ENCODE data around the gene CCNY. TPM values are rescaled to one million over a fixed set of nuclear protein-coding genes. Genes with fewer than 3 reads are reported as not detected.
A peak's percentile ranks its signal among the peaks of the same experiment; 100 is the strongest.

CCNY gene
- polyA plus RNA-seq, 1 experiment = 39.0 TPM

DNA sequence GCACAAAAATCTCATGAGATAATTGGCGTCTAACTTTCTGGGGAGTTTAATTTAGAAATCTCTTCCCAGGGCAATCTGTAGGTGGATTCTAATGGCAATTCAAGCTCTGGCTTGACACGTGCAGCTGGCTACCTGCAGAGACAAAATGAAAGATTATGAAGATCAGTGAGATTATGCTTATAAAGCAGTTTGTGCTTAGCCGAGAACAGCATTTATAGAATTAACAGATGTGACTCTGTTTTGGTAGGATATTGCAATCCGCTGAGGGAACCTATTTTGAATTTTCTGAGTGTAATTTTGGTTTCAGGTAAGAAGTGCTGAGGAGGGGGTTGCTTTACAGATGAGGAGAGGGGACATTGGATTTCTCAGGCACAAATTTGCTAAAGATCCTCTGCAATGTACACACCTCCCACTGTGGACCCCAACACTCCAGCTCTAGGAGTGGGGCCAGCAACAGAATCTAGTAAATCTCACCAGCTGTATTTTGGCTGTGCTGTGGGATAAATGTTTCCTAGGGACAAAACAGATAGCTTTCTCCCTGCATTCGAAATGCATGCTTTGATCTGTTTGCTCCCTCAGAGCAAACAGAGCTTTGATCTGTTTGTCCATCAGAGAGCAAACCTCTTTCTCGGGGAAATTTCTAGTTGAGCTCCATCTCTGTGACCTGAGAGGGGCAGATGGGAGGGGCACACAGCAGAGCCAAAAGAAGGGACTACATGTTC lies 276.2 kb downstream of the CCNY start:
- TF ChIP-seq, protein P1, sequence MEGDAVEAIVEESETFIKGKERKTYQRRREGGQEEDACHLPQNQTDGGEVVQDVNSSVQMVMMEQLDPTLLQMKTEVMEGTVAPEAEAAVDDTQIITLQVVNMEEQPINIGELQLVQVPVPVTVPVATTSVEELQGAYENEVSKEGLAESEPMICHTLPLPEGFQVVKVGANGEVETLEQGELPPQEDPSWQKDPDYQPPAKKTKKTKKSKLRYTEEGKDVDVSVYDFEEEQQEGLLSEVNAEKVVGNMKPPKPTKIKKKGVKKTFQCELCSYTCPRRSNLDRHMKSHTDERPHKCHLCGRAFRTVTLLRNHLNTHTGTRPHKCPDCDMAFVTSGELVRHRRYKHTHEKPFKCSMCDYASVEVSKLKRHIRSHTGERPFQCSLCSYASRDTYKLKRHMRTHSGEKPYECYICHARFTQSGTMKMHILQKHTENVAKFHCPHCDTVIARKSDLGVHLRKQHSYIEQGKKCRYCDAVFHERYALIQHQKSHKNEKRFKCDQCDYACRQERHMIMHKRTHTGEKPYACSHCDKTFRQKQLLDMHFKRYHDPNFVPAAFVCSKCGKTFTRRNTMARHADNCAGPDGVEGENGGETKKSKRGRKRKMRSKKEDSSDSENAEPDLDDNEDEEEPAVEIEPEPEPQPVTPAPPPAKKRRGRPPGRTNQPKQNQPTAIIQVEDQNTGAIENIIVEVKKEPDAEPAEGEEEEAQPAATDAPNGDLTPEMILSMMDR (IDR thresholded peaks at IDR 0.05; ENCODE audit: insufficient read depth, low read depth, low read length) = no peak
- ChIA-PET POLR2A (no interaction called here), CTCF (interaction anchor here (0.6 to 2.4 kb wide), 7 partner anchors 10 to 558 kb away, joined by 3 to 9 read pairs (median 4); no protein-coding TSS in a partner anchor)
- DNase-seq (ENCODE audit: low read depth) = no peak
- no peak overlapping the region for H3K4me3 ChIP-seq (ENCODE audit: low read depth, low read length)
- no peaks in the 10 kb centered on the region for H3K36me3 ChIP-seq (ENCODE audit: control insufficient read depth, insufficient read depth, low read length)
- H3K27me3 ChIP-seq (ENCODE audit: control insufficient read depth, insufficient read depth, low read length) = peaks cover 13% of the 10 kb centered on the region

DNA sequence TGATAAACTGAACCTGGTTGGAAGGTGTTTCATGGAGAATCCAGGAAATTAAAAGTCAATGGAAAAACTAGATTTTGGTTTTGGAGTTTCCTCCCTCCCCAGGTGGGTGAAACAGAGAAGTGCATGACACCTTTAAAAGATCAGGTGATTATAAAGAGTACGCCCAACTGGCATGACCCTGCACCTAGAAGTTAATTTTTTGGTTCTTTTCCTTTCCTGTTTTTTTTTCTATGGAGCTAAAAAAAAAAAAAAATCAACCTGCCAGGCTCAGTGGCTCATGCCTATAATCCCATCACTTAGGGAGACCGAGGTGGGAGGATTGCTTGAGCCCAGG lies 276.8 kb downstream of the CCNY start:
- CTCF ChIA-PET = interaction anchor here (0.6 to 2.4 kb wide), 6 partner anchors 11 to 1268 kb away, joined by 3 to 9 read pairs (median 4); no protein-coding TSS in a partner anchor
- POLR2A ChIA-PET = no interaction called here
- TF ChIP-seq, protein P1 (IDR thresholded peaks at IDR 0.05; ENCODE audit: insufficient read depth, low read depth, low read length) = no peak
- Histone ChIP-seq H3K4me3 (ENCODE audit: low read depth, low read length) (no peak overlapping the region), H3K36me3 (ENCODE audit: control insufficient read depth, insufficient read depth, low read length) (no peaks in the 10 kb centered on the region), H3K27me3 (ENCODE audit: control insufficient read depth, insufficient read depth, low read length) (peaks cover 13% of the 10 kb centered on the region)
- DNase-seq (ENCODE audit: low read depth) = no peak

DNA sequence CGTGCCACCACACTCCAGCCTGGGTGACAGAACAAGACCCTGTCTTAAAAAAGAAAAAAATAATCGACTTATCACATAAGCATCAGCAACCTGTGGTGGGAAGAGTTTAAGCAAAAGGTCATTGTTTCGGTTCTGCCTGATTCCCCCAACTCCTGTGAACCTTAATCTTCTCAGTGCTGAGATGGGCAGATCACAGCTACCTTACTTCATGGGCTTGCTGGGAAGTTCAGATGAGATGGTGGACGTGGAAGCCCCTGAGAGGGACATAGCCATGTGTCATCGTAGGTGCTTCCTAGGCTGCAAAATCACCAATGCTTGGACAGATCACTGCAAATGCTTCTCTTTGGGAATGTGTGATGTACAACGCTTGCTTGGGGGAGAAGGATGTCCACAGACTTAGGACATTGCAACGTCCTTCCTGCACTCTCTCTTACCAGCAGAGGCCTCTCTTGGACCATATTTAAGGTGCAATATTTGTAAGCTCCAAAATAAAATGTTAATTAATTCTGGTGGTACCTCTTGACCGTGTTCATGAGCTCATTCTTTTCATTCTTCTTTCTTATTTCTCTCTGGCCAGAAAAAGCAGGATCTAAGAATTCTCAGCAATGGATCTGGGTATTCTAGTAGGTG lies 277.4 kb downstream of the CCNY start:
- no peak for DNase-seq (ENCODE audit: low read depth)
- CTCF ChIA-PET = interaction anchor here (0.6 to 2.4 kb wide), 7 partner anchors 10 to 1267 kb away, joined by 3 to 9 read pairs (median 3); no protein-coding TSS in a partner anchor
- Histone ChIP-seq H3K27me3 (ENCODE audit: control insufficient read depth, insufficient read depth, low read length) (peaks cover 12% of the 10 kb centered on the region; the same call in 1 of the 2 replicates), H3K4me3 (ENCODE audit: low read depth, low read length) (no peak overlapping the region), H3K36me3 (ENCODE audit: control insufficient read depth, insufficient read depth, low read length) (no peaks in the 10 kb centered on the region)
- POLR2A ChIA-PET = no interaction called here
- TF ChIP-seq, protein P1 (IDR thresholded peaks at IDR 0.05; ENCODE audit: insufficient read depth, low read depth, low read length) = peak; percentile 44; the same call in 1 of the 2 replicates

DNA sequence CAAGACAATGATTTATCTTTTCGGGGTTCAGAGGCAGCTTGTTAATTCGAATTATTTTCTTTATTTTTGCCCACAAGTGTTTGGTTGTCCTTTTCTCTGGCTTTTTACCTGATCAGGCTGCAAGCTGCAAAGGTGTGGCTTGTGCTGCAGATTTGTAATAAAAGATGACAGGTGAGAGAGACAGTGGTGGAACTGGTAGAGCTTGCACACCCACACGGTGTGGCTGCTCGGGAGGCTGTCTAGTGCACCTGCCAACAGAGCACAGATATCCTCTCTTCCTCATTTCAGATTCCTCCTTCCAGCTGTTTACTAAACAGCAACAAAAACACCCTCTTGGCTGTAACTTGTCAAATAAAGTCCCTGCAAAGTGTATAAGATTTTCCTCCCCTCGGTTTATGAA lies 278.0 kb downstream of the CCNY start:
- no peak for DNase-seq (ENCODE audit: low read depth)
- no peaks in the 10 kb centered on the region for H3K36me3 ChIP-seq (ENCODE audit: control insufficient read depth, insufficient read depth, low read length)
- POLR2A ChIA-PET = no interaction called here
- CTCF ChIA-PET = interaction anchor here (0.8 to 2.4 kb wide), 5 partner anchors 10 to 302 kb away, joined by 3 to 9 read pairs (median 5); no protein-coding TSS in a partner anchor
- H3K27me3 ChIP-seq (ENCODE audit: control insufficient read depth, insufficient read depth, low read length) = peaks cover 12% of the 10 kb centered on the region; the same call in 1 of the 2 replicates
- TF ChIP-seq, protein P1 (IDR thresholded peaks at IDR 0.05; ENCODE audit: insufficient read depth, low read depth, low read length) = no peak
- H3K4me3 ChIP-seq (ENCODE audit: low read depth, low read length) = no peak overlapping the region

Other genes starting within 250 kb of the CCNY start
- 9.4 and 20.7 TPM in 2 replicates for gene CUL2, start 246.2 kb upstream of the CCNY start, polyA plus RNA-seq (2011; rRNA removed)
- 20.5 and 28.8 TPM in 2 replicates for gene CREM, start 209.7 kb upstream of the CCNY start, polyA plus RNA-seq (2011; rRNA removed)

All from BJ (cell line).